HEK293 (cell line): Measurements from ENCODE around the gene CCSER1.
A peak's percentile ranks its signal among the peaks of the same experiment; 100 is the strongest.

Source experiments
- CTCF ChIA-PET: fragments of 350-600 bp; formaldehyde crosslinking; extraction: SDS; loops from one replicate; lab custom pipeline; 2021; ENCODE audit warnings: antibody characterized with exemption; lab: Yijun Ruan, JAX
- POLR2A ChIA-PET: fragments of 300-600 bp; formaldehyde crosslinking; extraction: SDS; loops from one replicate; lab custom pipeline; 2020; ENCODE audit warnings: antibody characterized with exemption, inconsistent platforms; lab: Yijun Ruan, JAX
- H3K27ac ChIP-seq: fragments of 200-500 bp; sonication (Bioruptor generic); 2 replicates; pipeline ENCODE4 v1.5.1; 2014; ENCODE audit warnings: low read depth, low read length, control low read depth, inconsistent platforms; ENCODE audit errors: extremely low read depth
- H3K36me3 ChIP-seq, 2 experiments: fragments of 200-500 bp in 1 of 2; sonication (Bioruptor generic) in 1 of 2; 1 replicate in 1 of 2; 2 replicates in 1 of 2; pipeline ENCODE4 v1.5.1; 2014 to 2017; ENCODE audit warnings: inconsistent platforms in 2 of 2, low read length in 2 of 2; ENCODE audit not compliant: control insufficient read depth in 2 of 2, insufficient read depth in 1 of 2
- H3K4me1 ChIP-seq: fragments of 200-500 bp; sonication (Bioruptor generic); 2 replicates; pipeline ENCODE4 v1.5.1; 2014; ENCODE audit warnings: mild to moderate bottlenecking, low read length, inconsistent platforms; ENCODE audit not compliant: control insufficient read depth, insufficient read depth
- H3K4me3 ChIP-seq: 2 replicates; pipeline ENCODE4 v1.5.1; 2011; ENCODE audit warnings: low read depth, mild to moderate bottlenecking, control low read depth, low read length, moderate library complexity
- H3K9me3 ChIP-seq: fragments of 200-500 bp; sonication (Bioruptor generic); 2 replicates; pipeline ENCODE4 v1.5.1; 2014; ENCODE audit warnings: low read depth, low read length, inconsistent platforms; ENCODE audit not compliant: control insufficient read depth, insufficient read depth
- BCL11A ChIP-seq: fragments of 450-650 bp; formaldehyde crosslinking; IDR thresholded peaks from 2 replicates; pipeline ENCODE4 v1.5.1; 2016; ENCODE audit warnings: low read depth, missing biosample characterization, missing genetic modification characterization
- GLI2 ChIP-seq: fragments of 450-650 bp; formaldehyde crosslinking; IDR thresholded peaks from 2 replicates; pipeline ENCODE4; 2017; ENCODE audit warnings: missing biosample characterization, missing genetic modification characterization, low read depth, borderline replicate concordance
- PRDM1 ChIP-seq: fragments of 450-650 bp; formaldehyde crosslinking; IDR thresholded peaks from 2 replicates; pipeline ENCODE4; 2016; ENCODE audit warnings: missing biosample characterization, missing genetic modification characterization
- SCRT1 ChIP-seq: fragments of 450-650 bp; formaldehyde crosslinking; IDR thresholded peaks from 2 replicates; pipeline ENCODE4 v1.5.1; 2016; ENCODE audit warnings: missing biosample characterization, missing genetic modification characterization, borderline replicate concordance
- SCRT2 ChIP-seq: fragments of 450-650 bp; formaldehyde crosslinking; IDR thresholded peaks from 2 replicates; pipeline ENCODE4 v1.5.1; 2016; ENCODE audit warnings: missing biosample characterization, missing genetic modification characterization
- TCF7L2 ChIP-seq: IDR thresholded peaks from 2 replicates; pipeline ENCODE4 v1.6.1; 2011; ENCODE audit warnings: low read depth, mild to moderate bottlenecking, inconsistent platforms, low read length, moderate library complexity, borderline replicate concordance
- ZNF146 ChIP-seq: fragments of 450-650 bp; formaldehyde crosslinking; IDR thresholded peaks from 2 replicates; pipeline ENCODE4 v1.5.1; 2016; ENCODE audit warnings: missing biosample characterization, missing genetic modification characterization
- ZNF175 ChIP-seq: fragments of 450-650 bp; formaldehyde crosslinking; IDR thresholded peaks from 2 replicates; pipeline ENCODE4 v1.5.1; 2016; ENCODE audit warnings: missing biosample characterization, missing genetic modification characterization
- ZNF211 ChIP-seq: fragments of 450-650 bp; formaldehyde crosslinking; IDR thresholded peaks from 2 replicates; pipeline ENCODE4 v1.5.1; 2016; ENCODE audit warnings: low read depth, missing biosample characterization, missing genetic modification characterization
- ZNF214 ChIP-seq: fragments of 450-650 bp; formaldehyde crosslinking; IDR thresholded peaks from 2 replicates; pipeline ENCODE4 v1.5.1; 2017; ENCODE audit warnings: missing biosample characterization, mild to moderate bottlenecking, missing genetic modification characterization, borderline replicate concordance
- ZNF302 ChIP-seq: fragments of 450-650 bp; formaldehyde crosslinking; IDR thresholded peaks from 2 replicates; pipeline ENCODE4 v1.5.1; 2016; ENCODE audit warnings: missing biosample characterization, missing genetic modification characterization, low read depth
- ZNF366 ChIP-seq: fragments of 450-650 bp; formaldehyde crosslinking; conservative IDR thresholded peaks from 2 replicates; pipeline ENCODE4 v1.5.1; 2016; ENCODE audit warnings: missing biosample characterization, missing genetic modification characterization
- ZNF600 ChIP-seq: fragments of 450-650 bp; formaldehyde crosslinking; IDR thresholded peaks from 2 replicates; pipeline ENCODE4 v1.5.1; 2016; ENCODE audit warnings: missing biosample characterization, missing genetic modification characterization
- ZNF654 ChIP-seq: fragments of 450-650 bp; formaldehyde crosslinking; IDR thresholded peaks from 2 replicates; pipeline ENCODE4 v1.5.1; 2016; ENCODE audit warnings: low read depth, missing biosample characterization, missing genetic modification characterization
- ZNF658 ChIP-seq: fragments of 450-650 bp; formaldehyde crosslinking; IDR thresholded peaks from 2 replicates; pipeline ENCODE4; 2016; ENCODE audit warnings: missing biosample characterization, missing genetic modification characterization
- ZNF777 ChIP-seq: fragments of 450-650 bp; formaldehyde crosslinking; IDR thresholded peaks from 2 replicates; pipeline ENCODE4 v1.5.1; 2017; ENCODE audit warnings: missing biosample characterization, missing genetic modification characterization, borderline replicate concordance
- ZNF792 ChIP-seq: fragments of 450-650 bp; formaldehyde crosslinking; IDR thresholded peaks from 2 replicates; pipeline ENCODE4 v1.5.1; 2016; ENCODE audit warnings: missing biosample characterization, missing genetic modification characterization
- ZNF830 ChIP-seq: fragments of 450-650 bp; IDR thresholded peaks from 2 replicates; pipeline ENCODE4 v1.5.0; 2018; ENCODE audit warnings: missing biosample characterization, missing genetic modification characterization, low read depth, mild to moderate bottlenecking, moderate library complexity
- ZNF843 ChIP-seq: fragments of 450-650 bp; formaldehyde crosslinking; IDR thresholded peaks from 2 replicates; pipeline ENCODE4 v1.5.1; 2016; ENCODE audit warnings: missing biosample characterization, missing genetic modification characterization
- TF ChIP-seq, protein P1 (sequence below): fragments of 450-650 bp; formaldehyde crosslinking; IDR thresholded peaks from 2 replicates; pipeline ENCODE4 v1.5.1; 2016; ENCODE audit warnings: missing biosample characterization, missing genetic modification characterization
- TF ChIP-seq, protein P2 (sequence below): fragments of 450-650 bp; formaldehyde crosslinking; IDR thresholded peaks from 2 replicates; pipeline ENCODE4 v1.5.1; 2016; ENCODE audit warnings: missing biosample characterization, missing genetic modification characterization
- TF ChIP-seq, protein P3 (sequence below): fragments of 450-650 bp; formaldehyde crosslinking; IDR thresholded peaks from 2 replicates; pipeline ENCODE4 v1.5.1; 2016; ENCODE audit warnings: missing biosample characterization, missing genetic modification characterization
- TF ChIP-seq, protein P4 (sequence below): fragments of 450-650 bp; formaldehyde crosslinking; IDR thresholded peaks from 2 replicates; pipeline ENCODE4 v1.5.1; 2016; ENCODE audit warnings: missing biosample characterization, missing genetic modification characterization
- TF ChIP-seq, protein P5 (sequence below): fragments of 450-650 bp; formaldehyde crosslinking; IDR thresholded peaks from 2 replicates; pipeline ENCODE4 v1.5.1; 2016; ENCODE audit warnings: missing biosample characterization, missing genetic modification characterization, low read depth

Gene CCSER1

DNA sequence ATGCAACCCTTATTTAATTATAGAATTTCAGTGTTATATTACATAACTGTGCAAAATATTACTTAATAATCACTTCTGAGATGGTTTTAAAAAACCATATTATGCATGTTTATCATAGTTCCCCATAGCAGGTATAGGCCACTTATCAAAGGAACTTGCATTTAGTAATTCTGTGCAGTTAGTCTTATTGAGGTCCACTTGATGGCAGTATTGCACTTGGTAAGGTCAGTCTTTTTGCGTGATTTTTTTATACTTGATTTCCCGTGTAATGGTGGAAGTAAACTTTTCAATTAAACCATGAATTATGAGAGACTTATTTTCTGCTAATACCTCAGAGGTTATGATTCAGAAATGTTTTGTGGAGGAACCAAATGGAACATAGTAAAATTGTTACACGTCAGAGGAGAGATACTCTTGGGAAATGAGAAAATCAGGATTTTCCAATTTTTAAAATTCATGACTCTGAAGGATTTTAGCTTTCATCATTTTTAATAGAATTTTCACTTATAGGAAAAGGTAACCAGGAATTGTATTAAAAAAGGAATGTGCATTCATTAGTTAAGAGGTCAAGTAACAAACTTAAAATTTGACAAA is 230.0 kb downstream of the CCSER1 start:
- POLR2A ChIA-PET, result no interaction called here
- no peak overlapping the region for H3K4me3 ChIP-seq
- H3K9me3 ChIP-seq, result no peaks in the 10 kb centered on the region
- CTCF ChIA-PET, result interaction anchor here (0.6 to 0.8 kb wide), 2 partner anchors 24 to 487 kb away, joined by 3 to 4 read pairs; no protein-coding TSS in a partner anchor
- TF ChIP-seq ZNF302 (tag by site-specific recombination) (no peak), ZNF214 (tag by site-specific recombination) (no peak), ZNF654 (peak; percentile 79)
- TF ChIP-seq, protein P1, sequence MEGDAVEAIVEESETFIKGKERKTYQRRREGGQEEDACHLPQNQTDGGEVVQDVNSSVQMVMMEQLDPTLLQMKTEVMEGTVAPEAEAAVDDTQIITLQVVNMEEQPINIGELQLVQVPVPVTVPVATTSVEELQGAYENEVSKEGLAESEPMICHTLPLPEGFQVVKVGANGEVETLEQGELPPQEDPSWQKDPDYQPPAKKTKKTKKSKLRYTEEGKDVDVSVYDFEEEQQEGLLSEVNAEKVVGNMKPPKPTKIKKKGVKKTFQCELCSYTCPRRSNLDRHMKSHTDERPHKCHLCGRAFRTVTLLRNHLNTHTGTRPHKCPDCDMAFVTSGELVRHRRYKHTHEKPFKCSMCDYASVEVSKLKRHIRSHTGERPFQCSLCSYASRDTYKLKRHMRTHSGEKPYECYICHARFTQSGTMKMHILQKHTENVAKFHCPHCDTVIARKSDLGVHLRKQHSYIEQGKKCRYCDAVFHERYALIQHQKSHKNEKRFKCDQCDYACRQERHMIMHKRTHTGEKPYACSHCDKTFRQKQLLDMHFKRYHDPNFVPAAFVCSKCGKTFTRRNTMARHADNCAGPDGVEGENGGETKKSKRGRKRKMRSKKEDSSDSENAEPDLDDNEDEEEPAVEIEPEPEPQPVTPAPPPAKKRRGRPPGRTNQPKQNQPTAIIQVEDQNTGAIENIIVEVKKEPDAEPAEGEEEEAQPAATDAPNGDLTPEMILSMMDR (tag by site-specific recombination), result 0 out of 2 replicates have a peak, but pooled peaks have one; percentile 11
- no peak overlapping the region for H3K27ac ChIP-seq
- no peaks in the 10 kb centered on the region for H3K4me1 ChIP-seq
- H3K36me3 ChIP-seq, result no peaks in the 10 kb centered on the region

DNA sequence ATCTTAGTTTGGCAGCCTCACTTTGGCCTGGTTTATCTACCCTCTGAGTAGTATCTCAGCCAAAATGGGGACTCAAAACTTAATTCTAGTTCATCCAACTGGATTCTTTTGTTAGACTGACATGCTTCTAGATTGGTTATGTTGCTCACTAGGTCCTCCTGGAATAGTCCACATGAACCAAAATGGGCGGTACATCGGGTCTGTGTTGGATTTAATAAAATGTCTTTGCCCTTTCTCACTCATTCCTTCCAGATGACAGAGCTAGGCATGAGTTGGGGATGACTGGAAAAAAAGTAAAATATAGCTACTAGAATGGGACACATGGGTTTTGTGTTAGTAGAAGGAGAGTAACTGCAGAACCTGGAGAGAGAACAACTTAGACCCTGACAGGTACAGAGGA is 247.9 kb downstream of the CCSER1 start:
- H3K36me3 ChIP-seq, result no peaks in the 10 kb centered on the region
- TF ChIP-seq SCRT2 (tag by site-specific recombination) (no peak), ZNF211 (tag by site-specific recombination) (no peak), PRDM1 (tag by site-specific recombination) (no peak)
- TF ChIP-seq, all 188 proteins: peak for 0
- ChIA-PET POLR2A (no interaction called here), CTCF (no interaction called here)
- H3K4me3 ChIP-seq, result no peak overlapping the region
- H3K4me1 ChIP-seq, result no peaks in the 10 kb centered on the region
- H3K9me3 ChIP-seq, result no peaks in the 10 kb centered on the region
- no peak overlapping the region for H3K27ac ChIP-seq

DNA sequence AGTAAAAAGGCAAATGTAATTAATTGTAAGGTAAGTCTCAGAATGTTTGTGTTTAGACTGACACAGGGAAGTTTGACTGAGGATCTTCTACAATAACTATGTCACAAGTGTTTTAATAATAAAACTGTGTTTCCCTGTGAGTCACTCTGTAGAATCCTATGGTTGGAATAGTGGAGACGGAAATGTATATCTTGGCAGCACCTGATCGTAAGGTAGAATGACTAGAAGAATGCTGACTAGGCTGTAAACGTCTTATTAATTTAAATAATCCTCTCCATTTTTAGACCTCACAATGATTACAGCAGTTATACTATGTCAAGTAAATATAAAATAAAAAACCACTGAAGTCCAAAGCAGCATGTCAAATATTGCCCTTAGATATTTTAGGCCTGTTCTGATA is 266.0 kb downstream of the CCSER1 start:
- H3K9me3 ChIP-seq, result no peaks in the 10 kb centered on the region
- H3K27ac ChIP-seq, result no peak overlapping the region
- no peaks in the 10 kb centered on the region for H3K36me3 ChIP-seq
- CTCF ChIA-PET, result no interaction called here
- no peaks in the 10 kb centered on the region; the same call in 1 of the 2 replicates for H3K4me1 ChIP-seq
- POLR2A ChIA-PET, result no interaction called here
- no peak overlapping the region for H3K4me3 ChIP-seq
- TF ChIP-seq ZNF600, result no peak
- TF ChIP-seq, protein P2, sequence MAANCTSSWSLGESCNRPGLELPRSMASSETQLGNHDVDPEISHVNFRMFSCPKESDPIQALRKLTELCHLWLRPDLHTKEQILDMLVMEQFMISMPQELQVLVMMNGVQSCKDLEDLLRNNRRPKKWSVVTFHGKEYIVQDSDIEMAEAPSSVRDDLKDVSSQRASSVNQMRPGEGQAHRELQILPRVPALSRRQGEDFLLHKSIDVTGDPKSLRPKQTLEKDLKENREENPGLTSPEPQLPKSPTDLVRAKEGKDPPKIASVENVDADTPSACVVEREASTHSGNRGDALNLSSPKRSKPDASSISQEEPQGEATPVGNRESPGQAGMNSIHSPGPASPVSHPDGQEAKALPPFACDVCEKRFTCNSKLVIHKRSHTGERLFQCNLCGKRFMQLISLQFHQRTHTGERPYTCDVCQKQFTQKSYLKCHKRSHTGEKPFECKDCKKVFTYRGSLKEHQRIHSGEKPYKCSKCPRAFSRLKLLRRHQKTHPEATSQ (tag by site-specific recombination), result no peak
- no peak for TF ChIP-seq ZNF843 (tag by site-specific recombination)
- TF ChIP-seq ZNF366 (tag by site-specific recombination), result no peak
- no peak for TF ChIP-seq ZNF792
- TF ChIP-seq ZNF777 (tag by site-specific recombination), result no peak
- TF ChIP-seq GLI2 (tag by site-specific recombination), result no peak
- TF ChIP-seq TCF7L2, result no peak
- no peak for TF ChIP-seq SCRT1 (tag by site-specific recombination)
- no peak for TF ChIP-seq ZNF146 (tag by site-specific recombination)
- TF ChIP-seq, protein P3, sequence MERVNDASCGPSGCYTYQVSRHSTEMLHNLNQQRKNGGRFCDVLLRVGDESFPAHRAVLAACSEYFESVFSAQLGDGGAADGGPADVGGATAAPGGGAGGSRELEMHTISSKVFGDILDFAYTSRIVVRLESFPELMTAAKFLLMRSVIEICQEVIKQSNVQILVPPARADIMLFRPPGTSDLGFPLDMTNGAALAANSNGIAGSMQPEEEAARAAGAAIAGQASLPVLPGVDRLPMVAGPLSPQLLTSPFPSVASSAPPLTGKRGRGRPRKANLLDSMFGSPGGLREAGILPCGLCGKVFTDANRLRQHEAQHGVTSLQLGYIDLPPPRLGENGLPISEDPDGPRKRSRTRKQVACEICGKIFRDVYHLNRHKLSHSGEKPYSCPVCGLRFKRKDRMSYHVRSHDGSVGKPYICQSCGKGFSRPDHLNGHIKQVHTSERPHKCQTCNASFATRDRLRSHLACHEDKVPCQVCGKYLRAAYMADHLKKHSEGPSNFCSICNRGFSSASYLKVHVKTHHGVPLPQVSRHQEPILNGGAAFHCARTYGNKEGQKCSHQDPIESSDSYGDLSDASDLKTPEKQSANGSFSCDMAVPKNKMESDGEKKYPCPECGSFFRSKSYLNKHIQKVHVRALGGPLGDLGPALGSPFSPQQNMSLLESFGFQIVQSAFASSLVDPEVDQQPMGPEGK (tag by site-specific recombination), result no peak
- TF ChIP-seq BCL11A, result no peak
- no peak for TF ChIP-seq ZNF175 (tag by site-specific recombination)
- TF ChIP-seq ZNF830 (tag by site-specific recombination), result no peak
- TF ChIP-seq, protein P4, sequence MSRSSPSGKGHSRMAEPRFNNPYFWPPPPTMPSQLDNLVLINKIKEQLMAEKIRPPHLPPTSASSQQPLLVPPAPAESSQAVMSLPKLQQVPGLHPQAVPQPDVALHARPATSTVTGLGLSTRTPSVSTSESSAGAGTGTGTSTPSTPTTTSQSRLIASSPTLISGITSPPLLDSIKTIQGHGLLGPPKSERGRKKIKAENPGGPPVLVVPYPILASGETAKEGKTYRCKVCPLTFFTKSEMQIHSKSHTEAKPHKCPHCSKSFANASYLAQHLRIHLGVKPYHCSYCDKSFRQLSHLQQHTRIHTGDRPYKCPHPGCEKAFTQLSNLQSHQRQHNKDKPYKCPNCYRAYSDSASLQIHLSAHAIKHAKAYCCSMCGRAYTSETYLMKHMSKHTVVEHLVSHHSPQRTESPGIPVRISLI (tag by site-specific recombination), result no peak
- TF ChIP-seq ZNF658, result no peak
- TF ChIP-seq, protein P5, sequence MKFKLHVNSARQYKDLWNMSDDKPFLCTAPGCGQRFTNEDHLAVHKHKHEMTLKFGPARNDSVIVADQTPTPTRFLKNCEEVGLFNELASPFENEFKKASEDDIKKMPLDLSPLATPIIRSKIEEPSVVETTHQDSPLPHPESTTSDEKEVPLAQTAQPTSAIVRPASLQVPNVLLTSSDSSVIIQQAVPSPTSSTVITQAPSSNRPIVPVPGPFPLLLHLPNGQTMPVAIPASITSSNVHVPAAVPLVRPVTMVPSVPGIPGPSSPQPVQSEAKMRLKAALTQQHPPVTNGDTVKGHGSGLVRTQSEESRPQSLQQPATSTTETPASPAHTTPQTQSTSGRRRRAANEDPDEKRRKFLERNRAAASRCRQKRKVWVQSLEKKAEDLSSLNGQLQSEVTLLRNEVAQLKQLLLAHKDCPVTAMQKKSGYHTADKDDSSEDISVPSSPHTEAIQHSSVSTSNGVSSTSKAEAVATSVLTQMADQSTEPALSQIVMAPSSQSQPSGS (tag by site-specific recombination), result no peak
